Caco-2 (cell line): ENCODE measurements around the gene ABCD2. TPM values are rescaled to one million over a fixed set of nuclear protein-coding genes. Genes with fewer than 3 reads are reported as not detected.

ENCODE experiments used
- BruUV-seq: library from RNA; stranded (reverse); fragments of 400-500 nt; replicated peaks from 2 replicates; lab custom pipeline; 2021; lab: Mats Ljungman, UMichigan
- CTCF ChIA-PET: fragments of 300-600 bp; sonication (Branson Sonifier 250); formaldehyde crosslinking; loops from one replicate; lab custom pipeline; 2022; ENCODE audit warnings: antibody characterized with exemption; lab: Charles Lee
- POLR2A ChIA-PET: fragments of 300-600 bp; sonication (Branson Sonifier 250); formaldehyde crosslinking; loops from one replicate; lab custom pipeline; 2022; ENCODE audit warnings: antibody characterized with exemption; lab: Charles Lee
- DNase-seq, 2 experiments: peaks; one replicate each; pipeline versions ENCODE4 v3.0.0 to v3.0.0-alpha.2; 2020 to 2022
- H3K27me3 ChIP-seq: replicated peaks from 2 replicates; pipeline ENCODE4 v1.6.0; 2011; ENCODE audit warnings: low read length; ENCODE audit not compliant: control insufficient read depth, insufficient read depth
- H3K36me3 ChIP-seq: 2 replicates; pipeline ENCODE4 v1.5.1; 2011; ENCODE audit warnings: low read length; ENCODE audit not compliant: control insufficient read depth, insufficient read depth
- H3K4me1 ChIP-seq: fragments of 250-450 bp; sonication (Bioruptor Pico); 2 replicates; pipeline ENCODE4 v1.5.1; 2020; ENCODE audit warnings: mild to moderate bottlenecking
- H3K4me3 ChIP-seq: 2 replicates; pipeline ENCODE4 v1.5.1; 2011; ENCODE audit warnings: low read depth, mild to moderate bottlenecking, control low read depth, low read length
- H3K9me3 ChIP-seq: fragments of 250-450 bp; sonication (Bioruptor Pico); 2 replicates; pipeline ENCODE4 v1.5.1; 2020; ENCODE audit warnings: mild to moderate bottlenecking, moderate library complexity
- H3K27ac Mint-ChIP-seq: one replicate; pipeline ENCODE4 v1.8.0; 2022; ENCODE audit warnings: mixed read lengths; ENCODE audit not compliant: unreplicated experiment
- H3K27me3 Mint-ChIP-seq: one replicate; pipeline ENCODE4 v1.8.0; 2022; ENCODE audit warnings: mixed read lengths; ENCODE audit not compliant: insufficient read depth, unreplicated experiment
- H3K36me3 Mint-ChIP-seq: one replicate; pipeline ENCODE4 v1.8.0; 2022; ENCODE audit warnings: mild to moderate bottlenecking, mixed read lengths; ENCODE audit not compliant: insufficient read depth, unreplicated experiment
- H3K4me1 Mint-ChIP-seq: one replicate; pipeline ENCODE4 v1.8.0; 2022; ENCODE audit warnings: low read depth, mixed read lengths; ENCODE audit not compliant: unreplicated experiment
- H3K4me3 Mint-ChIP-seq: one replicate; pipeline ENCODE4 v1.8.0; 2022; ENCODE audit warnings: mild to moderate bottlenecking, moderate library complexity, mixed read lengths; ENCODE audit not compliant: unreplicated experiment
- H3K9me3 Mint-ChIP-seq: one replicate; pipeline ENCODE4 v1.8.0; 2022; ENCODE audit warnings: mixed read lengths; ENCODE audit not compliant: unreplicated experiment
- intact Hi-C: fragments of 100-400 bp; cut with micrococcal nuclease; formaldehyde crosslinking; loops from one replicate; pipeline ENCODE4 v1.10.0; 2022; ENCODE audit not compliant: unreplicated experiment
- total RNA-seq: library from RNA; stranded (reverse); gene quantifications from 2 replicates; pipeline ENCODE4 v1.2.3, GENCODE V29; 2022
- TF ChIP-seq, protein P1 (sequence below), 2 experiments: fragments of 200-600 bp in 1 of 2; IDR thresholded peaks; 1 replicate in 1 of 2; 2 replicates in 1 of 2; pipeline versions ENCODE4 v1.5.1 to v1.8.0; 2011 to 2022; ENCODE audit warnings: antibody characterized with exemption in 1 of 2, control low read depth in 1 of 2, inconsistent platforms in 1 of 2, low read depth in 1 of 2, low read length in 1 of 2, mild to moderate bottlenecking in 1 of 2, moderate library complexity in 1 of 2; ENCODE audit not compliant: insufficient read depth in 1 of 2, severe bottlenecking in 1 of 2, unreplicated experiment in 1 of 2

The ABCD2 gene
- total RNA-seq, 1 experiment from 2014 or later, result not detected

DNA sequence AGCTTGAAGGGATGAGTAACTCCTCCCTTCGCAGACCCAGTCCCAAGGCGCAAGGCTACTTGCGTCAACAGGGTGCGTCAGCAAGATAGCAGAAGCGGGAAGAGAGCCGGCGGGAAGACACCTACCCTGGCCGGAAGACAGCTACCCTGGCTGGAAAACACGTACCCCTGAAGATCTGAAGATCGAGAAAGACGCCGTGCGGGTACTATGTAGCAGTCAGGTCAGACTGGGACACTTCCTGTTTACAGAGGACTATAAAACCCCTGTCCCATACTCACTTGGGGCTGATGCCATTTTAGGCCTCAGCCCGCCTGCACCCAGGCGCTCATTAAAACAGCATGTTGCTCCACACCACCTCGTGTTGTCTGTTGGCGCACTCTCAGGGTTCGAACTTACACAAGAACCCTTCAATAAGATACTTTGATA lies 80.9 kb downstream of the ABCD2 start:
- Histone ChIP-seq H3K36me3 (no peaks in the 10 kb centered on the region), H3K27me3 (no peaks in the 10 kb centered on the region), H3K4me1 (no peaks in the 10 kb centered on the region), H3K9me3 (no peaks in the 10 kb centered on the region), H3K4me3 (no peak overlapping the region)
- TF ChIP-seq, protein P1, sequence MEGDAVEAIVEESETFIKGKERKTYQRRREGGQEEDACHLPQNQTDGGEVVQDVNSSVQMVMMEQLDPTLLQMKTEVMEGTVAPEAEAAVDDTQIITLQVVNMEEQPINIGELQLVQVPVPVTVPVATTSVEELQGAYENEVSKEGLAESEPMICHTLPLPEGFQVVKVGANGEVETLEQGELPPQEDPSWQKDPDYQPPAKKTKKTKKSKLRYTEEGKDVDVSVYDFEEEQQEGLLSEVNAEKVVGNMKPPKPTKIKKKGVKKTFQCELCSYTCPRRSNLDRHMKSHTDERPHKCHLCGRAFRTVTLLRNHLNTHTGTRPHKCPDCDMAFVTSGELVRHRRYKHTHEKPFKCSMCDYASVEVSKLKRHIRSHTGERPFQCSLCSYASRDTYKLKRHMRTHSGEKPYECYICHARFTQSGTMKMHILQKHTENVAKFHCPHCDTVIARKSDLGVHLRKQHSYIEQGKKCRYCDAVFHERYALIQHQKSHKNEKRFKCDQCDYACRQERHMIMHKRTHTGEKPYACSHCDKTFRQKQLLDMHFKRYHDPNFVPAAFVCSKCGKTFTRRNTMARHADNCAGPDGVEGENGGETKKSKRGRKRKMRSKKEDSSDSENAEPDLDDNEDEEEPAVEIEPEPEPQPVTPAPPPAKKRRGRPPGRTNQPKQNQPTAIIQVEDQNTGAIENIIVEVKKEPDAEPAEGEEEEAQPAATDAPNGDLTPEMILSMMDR (IDR thresholded peaks at IDR 0.05; ENCODE audit: insufficient read depth in 1 of 2, low read depth in 1 of 2, low read length in 1 of 2, severe bottlenecking in 1 of 2, unreplicated experiment in 1 of 2), result no peak
- Mint-ChIP-seq H3K4me1 (no peaks in the 10 kb centered on the region), H3K4me3 (no peak overlapping the region), H3K27me3 (no peaks in the 10 kb centered on the region), H3K27ac (no peak overlapping the region), H3K9me3 (no peaks in the 10 kb centered on the region), H3K36me3 (no peaks in the 10 kb centered on the region)
- ChIA-PET CTCF (no interaction called here), POLR2A (no interaction called here)
- no peak for DNase-seq
- BruUV-seq, result no TSS peak
- intact Hi-C loops, result no loop called here

GRCh38 chr12:39533951-39534350 lies 85.7 kb downstream of the ABCD2 start:
- H3K4me1 ChIP-seq, result no peaks in the 10 kb centered on the region
- Mint-ChIP-seq H3K9me3 (no peaks in the 10 kb centered on the region), H3K27ac (no peak overlapping the region), H3K4me1 (no peaks in the 10 kb centered on the region), H3K27me3 (no peaks in the 10 kb centered on the region), H3K36me3 (no peaks in the 10 kb centered on the region), H3K4me3 (no peak overlapping the region)
- BruUV-seq, result no TSS peak
- no peaks in the 10 kb centered on the region for H3K27me3 ChIP-seq
- intact Hi-C loops, result no loop called here
- H3K9me3 ChIP-seq, result no peaks in the 10 kb centered on the region
- CTCF ChIA-PET, result no interaction called here
- no peak overlapping the region for H3K4me3 ChIP-seq
- POLR2A ChIA-PET, result no interaction called here
- no peaks in the 10 kb centered on the region for H3K36me3 ChIP-seq
- DNase-seq, result no peak
- TF ChIP-seq, protein P1 (IDR thresholded peaks at IDR 0.05; ENCODE audit: insufficient read depth in 1 of 2, low read depth in 1 of 2, low read length in 1 of 2, severe bottlenecking in 1 of 2, unreplicated experiment in 1 of 2), result no peak

- Histone ChIP-seq H3K4me1 (no peaks in the 10 kb centered on the region), H3K4me3 (no peak overlapping the region), H3K27me3 (no peaks in the 10 kb centered on the region), H3K9me3 (no peaks in the 10 kb centered on the region), H3K36me3 (no peaks in the 10 kb centered on the region)
- no peaks in the 10 kb centered on the region for H3K27me3 Mint-ChIP-seq
- no peaks in the 10 kb centered on the region for H3K4me1 Mint-ChIP-seq
- TF ChIP-seq, protein P1 (IDR thresholded peaks at IDR 0.05; ENCODE audit: insufficient read depth in 1 of 2, low read depth in 1 of 2, low read length in 1 of 2, severe bottlenecking in 1 of 2, unreplicated experiment in 1 of 2), result no peak
- CTCF ChIA-PET, result no interaction called here
- POLR2A ChIA-PET, result no interaction called here
- H3K36me3 Mint-ChIP-seq, result no peaks in the 10 kb centered on the region
- no peak for DNase-seq
- H3K27ac Mint-ChIP-seq, result no peak overlapping the region
- BruUV-seq, result no TSS peak
- H3K4me3 Mint-ChIP-seq, result no peak overlapping the region
- intact Hi-C loops, result no loop called here
- H3K9me3 Mint-ChIP-seq, result no peaks in the 10 kb centered on the region
Observed at GRCh38 chr12:39532448-39532847, 87.2 kb downstream of the ABCD2 start.
